ENCODE data around the gene RAB2B. TPM values are rescaled to one million over a fixed set of nuclear protein-coding genes. Genes with fewer than 3 reads are reported as not detected.
"Not testable (repeated sequence)": the region's sequence is repeated elsewhere in the genome, so short reads cannot be mapped to it uniquely, and the experiment has no call there.

The RAB2B gene
- total RNA-seq, 1 donor from 2014 or later, result 27.5 TPM

- Mint-ChIP-seq H3K27ac (no peak overlapping the region), H3K4me1 (peaks cover 46% of the 10 kb centered on the region), H3K36me3 (ENCODE audit: low read depth) (peaks cover 28% of the 10 kb centered on the region), H3K4me3 (no peak overlapping the region), H3K27me3 (no peaks in the 10 kb centered on the region), H3K9me3 (no peaks in the 10 kb centered on the region)
- TF ChIP-seq CTCF (IDR thresholded peaks at IDR 0.05), result no peak
- intact Hi-C loops (cut with micrococcal nuclease), result loop anchor here (10.0 kb wide), 1 partner anchor 995 kb away; the partner anchor contains the start of genes APEX1 and OSGEP
- DNase-seq (no peak), ATAC-seq (ENCODE audit: low read depth) (no peak)
- POLR2A ChIA-PET, result interaction anchor here (2.2 kb wide), 1 partner anchor 13 kb away, joined by 8 read pairs; no protein-coding TSS in a partner anchor
- CTCF ChIA-PET, result no interaction called here
These were observed 26.9 kb downstream of the RAB2B start for GRCh38 chr14:21449899-21450216.

- CTCF ChIA-PET; H3K9me3 Mint-ChIP-seq; POLR2A ChIA-PET; H3K27me3 Mint-ChIP-seq; DNase-seq; H3K4me3 Mint-ChIP-seq; ATAC-seq (ENCODE audit: low read depth); H3K36me3 Mint-ChIP-seq (ENCODE audit: low read depth); intact Hi-C loops (cut with micrococcal nuclease); H3K27ac Mint-ChIP-seq: not testable (repeated sequence)
- peaks cover 33% of the 10 kb centered on the region for H3K4me1 Mint-ChIP-seq
These were observed 34.1 kb downstream of the RAB2B start for GRCh38 chr14:21442657-21443056.

GRCh38 chr14:21440859-21441258 lies 35.9 kb downstream of the RAB2B start:
- peaks cover 41% of the 10 kb centered on the region for H3K4me1 Mint-ChIP-seq
- H3K4me3 Mint-ChIP-seq, result no peak overlapping the region
- peaks cover 8% of the 10 kb centered on the region for H3K36me3 Mint-ChIP-seq (ENCODE audit: low read depth)
- intact Hi-C loops (cut with micrococcal nuclease), result no loop called here
- ATAC-seq (ENCODE audit: low read depth), result no peak
- ChIA-PET POLR2A (no interaction called here), CTCF (no interaction called here)
- TF ChIP-seq CTCF (IDR thresholded peaks at IDR 0.05), result no peak
- H3K27ac Mint-ChIP-seq, result no peak overlapping the region
- H3K9me3 Mint-ChIP-seq, result no peaks in the 10 kb centered on the region
- no peak for DNase-seq
- H3K27me3 Mint-ChIP-seq, result no peaks in the 10 kb centered on the region

GRCh38 chr14:21437063-21437901 lies 39.5 kb downstream of the RAB2B start:
- H3K36me3 Mint-ChIP-seq (ENCODE audit: low read depth), result peaks cover 18% of the 10 kb centered on the region
- intact Hi-C loops (cut with micrococcal nuclease), result loop anchor here (1.0 kb wide), 5 partner anchors 19 to 120 kb away; partner anchors contain the start of genes CHD8, METTL3, SUPT16H and TOX4
- TF ChIP-seq CTCF (IDR thresholded peaks at IDR 0.05), result no peak
- H3K27me3 Mint-ChIP-seq, result no peaks in the 10 kb centered on the region
- DNase-seq (peak; percentile 96), ATAC-seq (ENCODE audit: low read depth) (peak; percentile 99)
- H3K9me3 Mint-ChIP-seq, result no peaks in the 10 kb centered on the region
- CTCF ChIA-PET, result interaction anchor here (0.9 to 2.2 kb wide), 2 partner anchors 16 to 19 kb away, joined by 4 to 23 read pairs; partner anchors contain the start of gene CHD8
- H3K27ac Mint-ChIP-seq, result peak overlapping the region; percentile 87
- POLR2A ChIA-PET, result interaction anchor here (0.5 to 3.8 kb wide), 20 partner anchors 8 to 1657 kb away, joined by 3 to 139 read pairs (median 6); partner anchors contain the start of genes CHD8, METTL3, RAB2B and SUPT16H
- peak overlapping the region; percentile 84 for H3K4me3 Mint-ChIP-seq
- peaks cover 56% of the 10 kb centered on the region for H3K4me1 Mint-ChIP-seq

GRCh38 chr14:21436567-21437062 lies 40.1 kb downstream of the RAB2B start:
- Mint-ChIP-seq H3K9me3 (no peaks in the 10 kb centered on the region), H3K36me3 (ENCODE audit: low read depth) (peaks cover 21% of the 10 kb centered on the region), H3K4me1 (peaks cover 56% of the 10 kb centered on the region), H3K4me3 (peak overlapping the region; percentile 84), H3K27ac (peak overlapping the region; percentile 87), H3K27me3 (no peaks in the 10 kb centered on the region)
- DNase-seq (no peak), ATAC-seq (ENCODE audit: low read depth) (peak; percentile 9)
- intact Hi-C loops (cut with micrococcal nuclease), result loop anchor here (1.0 kb wide), 5 partner anchors 20 to 121 kb away; partner anchors contain the start of genes CHD8, METTL3, SUPT16H and TOX4
- ChIA-PET CTCF (interaction anchor here (2.2 kb wide), 1 partner anchor 19 kb away, joined by 23 read pairs; the partner anchor contains the start of gene CHD8), POLR2A (interaction anchor here (0.6 to 3.8 kb wide), 12 partner anchors 8 to 334 kb away, joined by 3 to 139 read pairs (median 8); partner anchors contain the start of genes CHD8, METTL3, RAB2B and SUPT16H)
- TF ChIP-seq CTCF (IDR thresholded peaks at IDR 0.05), result no peak
